ENCODE data around the gene KRTCAP3. TPM values are rescaled to one million over a fixed set of nuclear protein-coding genes. Genes with fewer than 3 reads are reported as not detected.
A peak's percentile ranks its signal among the peaks of the same experiment; 100 is the strongest.

Gene KRTCAP3
- total and polyA plus RNA-seq, 2 of the 8 experiments (the other 6 are each of a cell fraction or from before 2014, with no cell fraction given), result 55.4 to 72.5 TPM

DNA sequence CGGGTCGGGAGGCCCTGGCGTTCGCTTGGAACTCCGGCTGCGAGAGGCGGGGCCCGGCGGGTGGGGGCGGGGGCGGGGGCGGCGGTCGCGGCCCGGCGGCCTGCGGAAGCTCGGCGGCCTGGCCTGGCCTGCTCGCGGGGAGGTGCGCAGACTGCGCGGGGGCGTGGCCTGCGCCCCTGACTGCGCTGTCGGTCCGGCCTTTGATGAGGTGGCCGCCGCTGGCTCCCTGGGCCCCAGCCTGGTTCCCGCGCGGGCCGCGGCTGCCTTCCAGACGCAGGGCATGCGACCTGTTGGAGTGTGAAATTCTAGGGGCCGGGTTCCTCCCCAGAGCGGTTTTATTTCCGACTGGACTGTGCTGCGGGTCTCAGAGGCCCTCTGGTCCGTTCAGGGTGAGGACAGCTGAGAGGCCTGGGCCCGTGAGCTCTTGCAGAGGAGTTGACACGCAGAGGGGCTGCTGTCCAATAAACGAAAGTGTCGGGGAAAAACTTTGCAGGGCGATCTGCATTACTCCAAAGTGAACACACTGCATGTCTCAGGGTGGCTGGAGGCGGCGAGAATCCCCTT is 13.1 kb upstream of the KRTCAP3 start:
- Histone ChIP-seq H2BK15ac (ENCODE audit: low read length) (no peak overlapping the region), H3K9me3 (ENCODE audit: insufficient read depth in 2 of 2, low read depth in 1 of 2, low read length in 1 of 2) (no peaks in the 10 kb centered on the region), H2BK12ac (ENCODE audit: low read depth, low read length) (no peak overlapping the region), H3K56ac (replicated peaks; ENCODE audit: insufficient read length, low read depth, low read length) (peak overlapping the region; percentile 57), H2BK20ac (ENCODE audit: low read length) (no peak overlapping the region), H3K4me1 (replicated peaks in 1 of 4; ENCODE audit: control insufficient read depth in 3 of 4, insufficient read depth in 4 of 4, low read length in 3 of 4) (no peaks in the 10 kb centered on the region; a peak in 2 of 7 replicates), H3K27ac (ENCODE audit: low read depth, low read length) (peak overlapping the region; percentile 85; the same call in 1 of the 2 replicates), H3K36me3 (ENCODE audit: control insufficient read depth in 2 of 4, insufficient read depth in 4 of 4, low read length in 3 of 4) (peaks cover 7 to 10% (median 8%) of the 10 kb centered on the region in 4 experiments), H3K23me2 (ENCODE audit: low read depth, low read length) (peaks cover 8% of the 10 kb centered on the region; the same call in 1 of the 2 replicates), H4K20me1 (replicated peaks in 1 of 2; ENCODE audit: control insufficient read depth in 1 of 2, insufficient read depth in 2 of 2, low read length in 2 of 2) (peaks cover 5 to 18% of the 10 kb centered on the region in 2 experiments), H2AFZ (ENCODE audit: low read length) (no peak overlapping the region), H4K8ac (ENCODE audit: extremely low read depth, insufficient read depth, low read length) (no peak overlapping the region; the same call in none of the 2 replicates), H3K4ac (replicated peaks; ENCODE audit: insufficient read length, low read depth, low read length) (peak overlapping the region; percentile 21), H2AK5ac (ENCODE audit: low read depth, low read length) (no peak overlapping the region), H3K14ac (ENCODE audit: insufficient read length) (no peak overlapping the region), H3K9ac (replicated peaks in 1 of 4; ENCODE audit: extremely low read depth in 1 of 4, low read depth in 3 of 4, low read length in 3 of 4) (peak overlapping the region; percentile 79 to 85 (median 82)), H2BK5ac (ENCODE audit: low read depth, low read length) (0 out of 2 replicates have a peak overlapping the region, but pooled peaks have one; percentile 75), H3K4me3 (ENCODE audit: extremely low read depth in 1 of 4, insufficient read depth in 2 of 4, low read depth in 3 of 4, low read length in 4 of 4) (peak overlapping the region; percentile 83 to 94 (median 91)), H4K91ac (replicated peaks; ENCODE audit: insufficient read length, low read length) (no peak overlapping the region), H3K79me2 (ENCODE audit: control insufficient read depth in 1 of 2, insufficient read depth in 2 of 2, low read length in 2 of 2) (peaks cover 3 to 33% of the 10 kb centered on the region in 2 experiments; a peak in 3 of 4 replicates), H3K27me3 (replicated peaks in 1 of 4; ENCODE audit: control insufficient read depth in 3 of 4, extremely low read depth in 1 of 4, insufficient read depth in 3 of 4, low read length in 3 of 4) (no peaks in the 10 kb centered on the region), H3K4me2 (ENCODE audit: insufficient read depth in 1 of 2, low read depth in 2 of 2, low read length in 2 of 2) (peak overlapping the region; percentile 78 to 93), H2BK120ac (replicated peaks; ENCODE audit: low read depth, low read length) (no peak overlapping the region), H3K23ac (ENCODE audit: insufficient read length) (no peak overlapping the region), H3K79me1 (ENCODE audit: low read depth, low read length) (peaks cover 3% of the 10 kb centered on the region; the same call in 1 of the 2 replicates), H3K18ac (ENCODE audit: extremely low read depth, low read length) (peak overlapping the region; percentile 71), H4K5ac (ENCODE audit: insufficient read length, low read depth, low read length) (no peak overlapping the region)
- WGBS, 2 experiments (ENCODE audit: extremely low coverage in 1 of 2, insufficient coverage in 1 of 2, insufficient read length in 1 of 2, insufficient replicate concordance in 2 of 2, low coverage in 1 of 2, low lambda C conversion rate in 2 of 2, missing lambda C conversion rate in 1 of 2), result 4% methylated on average over 22 of the region's 51 CpGs; no CpG with 5 or more reads in 1 of the 2 experiments
- peak in 1 of 2 experiments; percentile 87 for DNase-seq (ENCODE audit: low read depth in 1 of 2, low spot score in 2 of 2)
- FAIRE-seq, result no peak
- ChIA-PET POLR2A (ENCODE audit: partially characterized antibody) (interaction anchor here (0.7 to 4.8 kb wide), 15 partner anchors 11 to 199 kb away, joined by 3 to 48 read pairs (median 4); partner anchors contain the start of genes PPM1G and ZNF513), CTCF (ENCODE audit: partially characterized antibody) (interaction anchor here (0.8 to 5.0 kb wide), 9 partner anchors 10 to 62 kb away, joined by 3 to 24 read pairs (median 6); partner anchors contain the start of genes EIF2B4, PPM1G and SNX17)
- 0 out of 4 replicates have a peak, but pooled peaks of 1 of the 2 experiments have one; percentile 68 for TF ChIP-seq SIN3A (conservative IDR thresholded peaks at IDR 0.05 in 1 of 2, IDR thresholded peaks at IDR 0.05 in 1 of 2; ENCODE audit: low read depth in 1 of 2, low read length in 2 of 2)
- TF ChIP-seq SIX5 (IDR thresholded peaks at IDR 0.05; ENCODE audit: low read depth, low read length), result no peak
- TF ChIP-seq, protein P1, sequence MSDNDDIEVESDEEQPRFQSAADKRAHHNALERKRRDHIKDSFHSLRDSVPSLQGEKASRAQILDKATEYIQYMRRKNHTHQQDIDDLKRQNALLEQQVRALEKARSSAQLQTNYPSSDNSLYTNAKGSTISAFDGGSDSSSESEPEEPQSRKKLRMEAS (IDR thresholded peaks at IDR 0.05), result peak; percentile 41
- peak; percentile 73 for TF ChIP-seq TEAD4 (IDR thresholded peaks at IDR 0.05; ENCODE audit: low read depth, low read length)
- no peak for TF ChIP-seq MAFK (IDR thresholded peaks at IDR 0.05; ENCODE audit: low read depth, low read length)
- TF ChIP-seq HDAC2 (IDR thresholded peaks at IDR 0.05; ENCODE audit: borderline replicate concordance in 1 of 2, low read depth in 2 of 2, low read length in 2 of 2), result 0 out of 4 replicates have a peak, but pooled peaks of 1 of the 2 experiments have one; percentile 56
- TF ChIP-seq BRCA1 (IDR thresholded peaks at IDR 0.05; ENCODE audit: low read depth, low read length), result no peak
- TF ChIP-seq CREB1 (IDR thresholded peaks at IDR 0.05), result peak; percentile 30; the same call in 1 of the 2 replicates
- no peak for TF ChIP-seq NANOG (IDR thresholded peaks at IDR 0.05; ENCODE audit: insufficient read depth, low read depth, low read length, poor library complexity, severe bottlenecking)
- TF ChIP-seq JUN (IDR thresholded peaks at IDR 0.05; ENCODE audit: low read depth, low read length), result no peak
- TF ChIP-seq EGR1 (IDR thresholded peaks at IDR 0.05; ENCODE audit: borderline replicate concordance, low read depth, low read length), result peak; percentile 31; the same call in 1 of the 2 replicates
